VCaP (cell line): ENCODE data around the gene LATS2.

Experiments used
- H3K27ac ChIP-seq: fragments of 450-650 bp; 2 replicates; pipeline ENCODE4 v1.5.1; 2017
- TF ChIP-seq, protein P1 (sequence below): fragments of 450-650 bp; conservative IDR thresholded peaks from 2 replicates; pipeline ENCODE4 v1.5.1; 2017; ENCODE audit warnings: mild to moderate bottlenecking, moderate library complexity

Gene LATS2

DNA sequence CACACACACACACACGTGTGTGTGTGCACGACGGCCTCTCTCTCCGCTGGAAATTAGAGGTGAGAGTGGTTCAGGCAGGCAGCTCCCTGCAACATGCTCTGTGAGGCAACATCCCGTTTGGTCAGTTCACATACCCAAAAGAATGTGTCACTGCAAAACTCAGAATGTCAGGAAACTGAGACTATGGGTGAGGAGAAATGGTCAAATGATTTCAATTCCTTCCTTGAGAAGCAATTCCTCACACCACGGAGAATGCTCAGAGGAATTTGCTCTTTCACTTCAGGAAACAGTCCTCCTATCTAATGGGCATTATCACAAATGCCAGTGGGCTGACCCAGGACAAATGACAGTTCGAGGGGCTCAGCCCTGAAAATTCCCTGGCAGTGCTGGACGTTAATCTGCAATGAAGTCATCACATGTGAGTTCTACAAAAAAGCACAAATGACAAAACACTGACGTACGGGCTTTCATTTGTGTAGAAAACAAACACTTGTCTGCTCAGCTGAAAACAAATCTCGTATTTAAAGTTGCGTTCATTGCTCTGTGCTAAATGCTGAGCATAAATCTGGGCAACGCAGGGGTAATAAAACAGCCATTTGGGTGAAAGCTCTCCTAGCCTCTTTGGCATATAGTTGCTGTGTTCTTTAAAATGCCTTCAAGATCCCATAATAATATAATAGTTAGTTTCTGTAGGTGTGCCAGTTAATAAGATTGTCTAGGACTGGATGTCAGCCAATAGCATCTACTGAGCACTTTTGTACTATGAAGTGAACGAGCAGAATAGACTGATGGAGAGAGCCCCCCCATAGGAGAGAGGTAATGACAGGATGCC is 18.6 kb upstream of the LATS2 start:
- H3K27ac ChIP-seq = no peak overlapping the region
- TF ChIP-seq, protein P1, sequence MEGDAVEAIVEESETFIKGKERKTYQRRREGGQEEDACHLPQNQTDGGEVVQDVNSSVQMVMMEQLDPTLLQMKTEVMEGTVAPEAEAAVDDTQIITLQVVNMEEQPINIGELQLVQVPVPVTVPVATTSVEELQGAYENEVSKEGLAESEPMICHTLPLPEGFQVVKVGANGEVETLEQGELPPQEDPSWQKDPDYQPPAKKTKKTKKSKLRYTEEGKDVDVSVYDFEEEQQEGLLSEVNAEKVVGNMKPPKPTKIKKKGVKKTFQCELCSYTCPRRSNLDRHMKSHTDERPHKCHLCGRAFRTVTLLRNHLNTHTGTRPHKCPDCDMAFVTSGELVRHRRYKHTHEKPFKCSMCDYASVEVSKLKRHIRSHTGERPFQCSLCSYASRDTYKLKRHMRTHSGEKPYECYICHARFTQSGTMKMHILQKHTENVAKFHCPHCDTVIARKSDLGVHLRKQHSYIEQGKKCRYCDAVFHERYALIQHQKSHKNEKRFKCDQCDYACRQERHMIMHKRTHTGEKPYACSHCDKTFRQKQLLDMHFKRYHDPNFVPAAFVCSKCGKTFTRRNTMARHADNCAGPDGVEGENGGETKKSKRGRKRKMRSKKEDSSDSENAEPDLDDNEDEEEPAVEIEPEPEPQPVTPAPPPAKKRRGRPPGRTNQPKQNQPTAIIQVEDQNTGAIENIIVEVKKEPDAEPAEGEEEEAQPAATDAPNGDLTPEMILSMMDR = no peak

DNA sequence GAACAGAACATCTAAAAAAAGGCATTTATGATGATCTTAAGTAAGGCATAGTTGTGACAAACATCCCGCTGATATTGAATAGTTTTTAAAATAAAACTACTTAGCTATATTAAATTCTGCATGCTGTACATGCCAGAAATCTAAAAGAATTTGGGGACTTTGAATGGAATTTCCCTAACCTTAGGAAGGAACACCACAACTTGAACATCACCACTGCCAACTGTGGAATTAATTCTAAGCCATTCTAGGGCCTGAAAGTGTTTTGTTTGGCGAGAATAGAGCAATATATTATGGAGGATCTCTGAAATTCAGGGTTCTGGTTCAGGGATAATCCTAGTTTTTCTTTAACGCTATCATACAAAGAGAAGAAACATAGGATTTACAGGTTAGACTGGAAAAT is 17.8 kb upstream of the LATS2 start:
- no peak overlapping the region for H3K27ac ChIP-seq
- TF ChIP-seq, protein P1 = no peak

DNA sequence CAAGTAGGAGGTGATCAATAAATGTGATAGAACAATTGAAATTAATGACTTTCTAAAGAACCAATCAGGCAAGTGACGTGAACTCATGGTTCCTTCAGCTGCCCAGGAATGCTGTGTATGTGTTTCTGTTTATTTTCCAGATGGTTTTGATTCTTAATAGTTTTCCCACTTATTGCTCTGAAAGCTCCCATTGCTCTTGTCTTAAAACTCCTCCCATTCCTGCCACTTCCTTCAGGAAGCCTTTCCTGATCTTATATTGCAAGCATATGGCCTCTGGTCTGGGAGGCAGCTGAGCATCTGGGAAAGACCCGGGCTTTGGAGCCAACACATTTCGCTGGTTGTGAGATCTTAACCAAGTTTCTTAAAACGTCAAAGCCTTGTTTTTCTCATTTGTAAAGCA is 17.1 kb upstream of the LATS2 start:
- H3K27ac ChIP-seq = no peak overlapping the region
- TF ChIP-seq, protein P1 = no peak

DNA sequence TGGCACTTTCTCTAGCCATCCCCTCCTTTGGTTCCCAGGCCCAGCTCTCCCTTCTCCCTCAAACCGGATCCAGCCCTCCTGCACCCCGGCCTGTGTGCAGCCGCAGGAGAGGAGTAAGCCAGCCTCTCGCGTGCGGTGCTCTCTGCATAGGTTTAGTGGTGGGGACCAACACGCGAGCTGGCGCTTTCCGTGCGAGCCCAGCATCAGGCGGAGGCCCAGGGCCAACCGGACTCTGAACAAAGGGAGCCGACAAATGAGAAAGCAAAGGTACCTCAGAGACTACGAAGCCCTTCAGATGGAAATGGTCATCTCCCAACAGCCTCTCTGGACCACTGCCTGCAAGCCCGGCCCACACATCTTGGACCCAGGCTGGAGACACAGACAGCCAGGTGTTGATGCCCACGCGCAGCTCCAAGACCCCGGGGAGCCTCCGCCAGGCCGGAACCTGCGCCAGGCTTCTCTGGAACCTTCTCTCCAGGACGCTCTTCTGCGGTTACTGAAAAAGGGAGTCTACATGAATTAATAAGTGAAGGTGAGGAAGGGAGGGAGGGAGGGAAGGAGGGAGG is 16.5 kb upstream of the LATS2 start:
- TF ChIP-seq, protein P1 = no peak
- no peak overlapping the region for H3K27ac ChIP-seq

DNA sequence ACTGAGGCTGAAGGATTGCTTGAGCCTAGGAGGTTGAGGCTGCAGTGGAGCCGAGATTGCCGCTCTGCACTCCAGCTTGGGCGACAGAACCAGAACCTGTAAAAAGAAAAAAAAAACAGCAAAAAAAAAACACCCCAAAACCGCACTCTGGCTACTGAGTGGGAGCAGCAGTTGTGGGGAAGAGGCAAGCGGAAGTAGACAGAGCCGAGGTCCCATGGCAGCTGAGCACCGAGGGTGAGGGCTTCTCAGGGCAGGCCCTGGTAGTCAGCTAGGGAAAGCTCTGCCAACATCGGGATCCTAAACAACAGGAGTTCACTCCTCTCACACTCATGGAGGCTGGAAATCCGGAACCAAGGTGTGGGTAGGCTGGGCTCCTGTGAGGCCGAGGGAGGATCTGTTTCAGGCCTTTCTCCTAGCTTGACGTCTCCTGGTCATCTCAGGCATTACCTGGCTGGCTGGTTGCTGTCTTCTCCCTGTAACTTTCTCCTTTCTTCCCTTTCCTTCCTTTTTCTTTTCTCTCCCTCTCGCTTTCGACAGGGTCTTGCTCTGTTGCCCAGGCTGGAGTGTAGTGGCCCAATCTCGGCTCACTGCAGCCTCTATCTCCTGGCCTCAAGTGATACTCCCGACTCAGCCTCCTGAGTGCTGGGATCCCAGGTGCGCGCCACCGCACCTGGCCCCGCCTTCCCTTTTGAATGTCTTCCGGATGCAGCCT is 15.8 kb upstream of the LATS2 start:
- TF ChIP-seq, protein P1 = no peak

DNA sequence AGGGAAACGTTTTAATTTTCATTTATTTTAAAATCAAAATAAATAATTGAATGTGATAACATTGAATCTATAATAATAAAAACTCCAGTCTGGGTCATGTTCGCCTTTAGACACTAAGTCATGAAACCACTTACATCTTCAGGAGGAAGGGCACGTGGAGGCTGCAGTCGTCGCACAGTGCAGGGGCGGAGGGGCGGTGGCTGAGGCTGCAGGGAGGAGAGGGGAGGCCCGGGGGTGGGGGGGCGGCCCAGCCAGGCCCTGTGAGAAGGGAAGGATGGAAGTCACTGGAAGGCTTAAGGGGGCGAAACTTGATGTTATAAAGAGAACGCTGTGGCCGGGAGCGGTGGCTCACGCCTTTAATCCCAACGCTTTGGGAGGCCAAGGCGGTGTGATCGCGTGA is 14.9 kb upstream of the LATS2 start:
- H3K27ac ChIP-seq = no peak overlapping the region
- TF ChIP-seq, protein P1 = no peak

More for the DNA sequence above, 15.8 kb upstream of the LATS2 start:
- H3K27ac ChIP-seq = no peak overlapping the region

GRCh38 chr13:21075379-21076249 is 14.2 kb upstream of the LATS2 start:
- H3K27ac ChIP-seq = no peak overlapping the region; the same call in 1 of the 2 replicates
- TF ChIP-seq, protein P1 = no peak
